Measurements from ENCODE around the gene ZC3H12D.

ZC3H12D gene

GRCh38 chr6:149484733-149485700, at the start of gene ZC3H12D:
Gene ZC3H12D, minus strand, starts transcription at chr6:149485014. Its CDS starts 10,471 bp downstream, at chr6:149474543.
- TF ChIP-seq, protein P1, sequence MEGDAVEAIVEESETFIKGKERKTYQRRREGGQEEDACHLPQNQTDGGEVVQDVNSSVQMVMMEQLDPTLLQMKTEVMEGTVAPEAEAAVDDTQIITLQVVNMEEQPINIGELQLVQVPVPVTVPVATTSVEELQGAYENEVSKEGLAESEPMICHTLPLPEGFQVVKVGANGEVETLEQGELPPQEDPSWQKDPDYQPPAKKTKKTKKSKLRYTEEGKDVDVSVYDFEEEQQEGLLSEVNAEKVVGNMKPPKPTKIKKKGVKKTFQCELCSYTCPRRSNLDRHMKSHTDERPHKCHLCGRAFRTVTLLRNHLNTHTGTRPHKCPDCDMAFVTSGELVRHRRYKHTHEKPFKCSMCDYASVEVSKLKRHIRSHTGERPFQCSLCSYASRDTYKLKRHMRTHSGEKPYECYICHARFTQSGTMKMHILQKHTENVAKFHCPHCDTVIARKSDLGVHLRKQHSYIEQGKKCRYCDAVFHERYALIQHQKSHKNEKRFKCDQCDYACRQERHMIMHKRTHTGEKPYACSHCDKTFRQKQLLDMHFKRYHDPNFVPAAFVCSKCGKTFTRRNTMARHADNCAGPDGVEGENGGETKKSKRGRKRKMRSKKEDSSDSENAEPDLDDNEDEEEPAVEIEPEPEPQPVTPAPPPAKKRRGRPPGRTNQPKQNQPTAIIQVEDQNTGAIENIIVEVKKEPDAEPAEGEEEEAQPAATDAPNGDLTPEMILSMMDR (IDR thresholded peaks at IDR 0.05; ENCODE audit: low read depth, low read length), result no peak
- no peak within 1 kb of the TSS for H3K4me3 ChIP-seq (ENCODE audit: low read depth, low read length)

DNA sequence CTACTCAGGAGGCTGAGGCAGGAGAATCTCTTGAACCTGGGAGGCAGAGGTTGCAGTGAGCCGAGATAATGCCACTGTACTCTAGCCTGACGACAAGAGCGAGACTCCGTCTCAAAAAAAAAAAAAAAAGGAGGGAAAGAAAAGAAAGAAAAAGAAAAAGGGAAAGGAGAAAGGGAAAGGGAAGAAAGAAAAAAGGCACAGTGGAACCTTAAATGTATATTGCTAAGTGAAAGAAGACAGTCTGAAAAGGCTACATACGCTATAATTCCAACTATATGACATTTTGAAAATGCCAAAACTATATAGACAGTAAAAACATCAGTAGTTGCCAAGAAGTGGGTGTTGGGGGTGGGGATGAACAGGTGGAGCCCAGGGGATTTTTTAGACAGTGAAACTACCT, 44.8 kb upstream of the ZC3H12D start:
- no peak overlapping the region for H3K4me3 ChIP-seq (ENCODE audit: low read depth, low read length)
- TF ChIP-seq, protein P1 (IDR thresholded peaks at IDR 0.05; ENCODE audit: low read depth, low read length), result no peak

DNA sequence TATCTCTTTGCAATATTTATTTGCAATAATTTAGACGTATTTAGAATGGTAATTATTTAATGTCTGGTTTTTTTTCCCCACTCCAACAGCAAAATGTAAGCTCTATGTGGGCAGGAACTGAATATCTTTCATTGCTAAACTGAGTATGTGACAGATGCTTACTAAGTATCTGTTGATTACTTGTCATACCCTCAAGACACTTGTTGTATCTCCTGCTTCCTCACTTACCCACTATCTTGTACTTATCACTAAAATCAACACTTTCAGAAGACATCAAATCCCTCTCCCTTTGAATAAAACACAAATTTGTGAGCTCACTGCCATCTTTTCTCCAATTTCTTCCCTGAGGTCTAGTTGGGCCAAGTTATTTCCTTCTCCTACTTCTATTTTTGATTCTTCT, 30.7 kb upstream of the ZC3H12D start:
- TF ChIP-seq, protein P1 (IDR thresholded peaks at IDR 0.05; ENCODE audit: low read depth, low read length), result no peak
- H3K4me3 ChIP-seq (ENCODE audit: low read depth, low read length), result no peak overlapping the region

DNA sequence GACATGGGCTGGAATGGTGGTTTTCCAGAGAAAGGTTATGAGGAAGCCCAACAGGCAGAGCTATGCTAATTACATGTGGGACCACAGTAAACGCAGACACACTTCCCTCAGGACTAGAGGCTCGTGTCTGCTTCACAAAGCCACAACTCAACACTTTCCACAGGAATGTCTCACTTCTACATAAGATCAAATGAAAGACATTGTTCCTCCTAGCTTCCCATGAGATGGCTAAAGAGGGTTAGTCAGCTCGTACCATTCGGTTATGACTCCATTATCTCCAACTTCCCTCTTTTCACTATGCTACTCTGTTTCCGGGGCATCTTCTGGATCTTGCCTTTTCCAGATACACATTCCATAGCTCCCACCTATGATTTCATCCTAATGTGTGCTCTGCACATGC, 29.1 kb upstream of the ZC3H12D start:
- H3K4me3 ChIP-seq (ENCODE audit: low read depth, low read length), result no peak overlapping the region
- TF ChIP-seq, protein P1 (IDR thresholded peaks at IDR 0.05; ENCODE audit: low read depth, low read length), result no peak

- TF ChIP-seq, protein P1 (IDR thresholded peaks at IDR 0.05; ENCODE audit: low read depth, low read length), result no peak
- no peak overlapping the region for H3K4me3 ChIP-seq (ENCODE audit: low read depth, low read length)
These were observed 26.1 kb upstream of the ZC3H12D start for GRCh38 chr6:149510793-149511512.

- no peak overlapping the region for H3K4me3 ChIP-seq (ENCODE audit: low read depth, low read length)
- TF ChIP-seq, protein P1 (IDR thresholded peaks at IDR 0.05; ENCODE audit: low read depth, low read length), result no peak
These were observed 23.7 kb upstream of the ZC3H12D start for GRCh38 chr6:149508485-149508884.

- no peak overlapping the region for H3K4me3 ChIP-seq (ENCODE audit: low read depth, low read length)
- TF ChIP-seq, protein P1 (IDR thresholded peaks at IDR 0.05; ENCODE audit: low read depth, low read length), result no peak
These were observed 19.1 kb upstream of the ZC3H12D start for GRCh38 chr6:149503872-149504271.
